HG03439 (cell line): ENCODE measurements around the gene SIPA1L3.
"Not testable (repeated sequence)": the region's sequence is repeated elsewhere in the genome, so short reads cannot be mapped to it uniquely, and the experiment has no call there.

Experiments
- ATAC-seq: cut with Tn5 transposase; IDR thresholded peaks from one replicate; pipeline ENCODE4 v1.9.1; 2021; ENCODE audit warnings: mild to moderate bottlenecking, moderate library complexity; ENCODE audit not compliant: unreplicated experiment

Gene SIPA1L3

DNA sequence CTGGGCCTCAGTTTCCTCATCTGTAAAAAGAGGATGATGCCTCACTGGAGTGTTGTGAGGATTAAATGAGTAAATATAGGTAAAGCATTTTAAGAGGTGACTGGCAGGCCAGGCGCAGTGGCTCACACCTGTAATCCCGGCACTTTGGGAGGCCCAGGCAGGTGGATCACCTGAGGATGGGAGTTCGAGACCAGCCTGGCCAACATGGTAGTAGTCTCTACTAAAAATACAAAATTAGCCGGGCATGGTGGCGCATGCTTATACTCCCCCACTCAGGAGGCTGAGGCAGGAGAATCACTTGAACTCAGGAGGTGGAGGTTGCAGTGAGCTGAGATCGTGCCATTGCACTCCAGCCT is 317.8 kb downstream of the SIPA1L3 start:
- ATAC-seq = not testable (repeated sequence)

DNA sequence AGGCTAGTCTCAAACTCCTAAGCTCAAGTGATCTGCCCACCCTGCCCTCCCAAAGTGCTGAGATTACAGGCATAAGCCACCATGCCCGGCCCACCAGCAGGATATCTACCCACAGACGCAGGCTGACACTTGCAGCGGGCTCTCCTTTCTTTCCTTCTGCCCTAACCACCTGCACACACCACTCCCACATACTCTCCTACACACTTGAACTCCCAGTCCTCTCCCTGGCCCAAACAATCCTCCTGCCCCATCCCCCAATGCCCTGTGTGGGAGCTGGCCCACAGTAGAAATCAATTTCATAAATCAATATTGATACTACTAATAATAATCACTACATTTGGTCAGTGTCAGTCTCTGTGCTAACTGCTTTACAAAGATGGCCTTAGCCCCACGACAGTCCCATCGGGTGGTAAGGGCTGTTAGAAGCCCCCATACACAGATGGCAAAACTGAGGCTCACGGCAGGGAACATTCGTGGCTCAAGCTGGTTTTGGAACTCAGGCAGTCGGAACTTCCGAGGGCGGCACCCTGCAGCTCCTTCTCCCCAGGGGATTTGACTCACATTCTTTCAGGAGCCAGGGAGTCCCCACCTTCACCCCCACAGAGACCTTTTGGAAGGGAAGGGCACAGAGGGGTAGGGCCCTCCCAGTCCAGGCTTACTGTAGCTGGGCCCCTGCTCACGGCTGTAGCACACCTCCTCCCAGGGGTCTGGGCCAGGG is 320.4 kb downstream of the SIPA1L3 start:
- ATAC-seq = no peak

DNA sequence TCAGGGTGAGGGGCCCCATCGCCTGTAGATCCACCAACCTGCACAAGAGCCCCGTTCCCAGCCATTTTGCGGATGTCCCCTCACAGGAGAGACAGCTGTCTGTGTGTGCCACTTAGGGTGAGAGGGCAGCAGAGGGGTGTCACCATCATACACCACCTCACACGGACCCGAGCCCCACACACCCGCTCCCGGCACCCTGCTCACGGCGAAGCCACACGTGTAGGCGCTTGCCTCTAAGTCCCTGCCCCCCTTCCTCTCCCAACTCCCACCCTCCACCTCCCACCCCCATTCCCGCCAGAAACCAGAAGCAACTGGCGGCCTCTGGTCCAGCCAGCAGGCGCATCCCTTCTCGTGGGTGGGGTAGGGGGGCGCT is 321.0 kb downstream of the SIPA1L3 start:
- ATAC-seq = no peak

DNA sequence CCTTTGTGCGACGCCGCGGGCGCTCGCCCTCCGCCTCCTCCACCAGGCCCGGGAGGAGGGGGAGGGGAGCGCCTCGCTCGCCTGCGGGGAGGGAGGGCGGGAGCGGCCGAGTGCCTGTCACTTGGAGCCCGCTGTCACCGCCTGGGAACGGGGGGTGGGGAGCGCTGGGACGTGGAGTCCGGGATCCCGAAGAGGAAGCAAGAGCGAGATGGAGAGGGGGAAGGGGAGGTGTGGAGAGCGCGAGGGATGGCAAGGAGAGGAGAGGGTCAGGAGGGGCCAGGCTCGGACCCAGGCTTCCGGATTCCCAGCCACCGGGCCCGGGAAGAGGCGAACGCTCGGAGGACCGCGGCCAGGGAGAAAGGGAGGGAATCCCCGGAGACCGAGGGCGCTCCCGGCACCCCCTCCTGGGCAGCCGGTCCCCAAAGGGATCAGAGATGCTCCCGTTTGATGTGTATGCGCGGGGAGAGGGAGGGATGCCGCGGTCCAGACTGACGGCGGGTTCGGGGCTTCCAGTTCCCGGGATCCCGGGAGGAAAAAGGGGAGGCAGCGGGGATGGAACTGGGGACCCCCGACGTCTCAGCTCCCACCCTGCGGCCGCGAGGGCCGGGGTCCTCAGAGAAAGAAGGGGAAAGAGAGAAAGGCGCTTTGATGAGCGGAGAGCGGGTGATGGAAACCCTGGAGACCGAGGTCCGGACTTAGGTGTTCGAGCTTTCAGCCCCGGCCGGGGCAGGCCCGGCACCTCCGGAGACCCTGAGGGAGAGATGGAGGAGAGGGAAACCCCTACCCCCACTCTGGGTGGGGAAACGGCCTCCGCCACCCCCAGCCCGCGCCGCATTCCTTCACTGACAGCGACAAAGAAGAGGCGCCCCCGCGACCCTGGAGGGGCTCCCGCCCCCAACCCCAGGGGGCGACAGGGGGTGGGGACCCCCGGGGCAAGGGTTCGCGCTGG is 321.8 kb downstream of the SIPA1L3 start:
- ATAC-seq = no peak

DNA sequence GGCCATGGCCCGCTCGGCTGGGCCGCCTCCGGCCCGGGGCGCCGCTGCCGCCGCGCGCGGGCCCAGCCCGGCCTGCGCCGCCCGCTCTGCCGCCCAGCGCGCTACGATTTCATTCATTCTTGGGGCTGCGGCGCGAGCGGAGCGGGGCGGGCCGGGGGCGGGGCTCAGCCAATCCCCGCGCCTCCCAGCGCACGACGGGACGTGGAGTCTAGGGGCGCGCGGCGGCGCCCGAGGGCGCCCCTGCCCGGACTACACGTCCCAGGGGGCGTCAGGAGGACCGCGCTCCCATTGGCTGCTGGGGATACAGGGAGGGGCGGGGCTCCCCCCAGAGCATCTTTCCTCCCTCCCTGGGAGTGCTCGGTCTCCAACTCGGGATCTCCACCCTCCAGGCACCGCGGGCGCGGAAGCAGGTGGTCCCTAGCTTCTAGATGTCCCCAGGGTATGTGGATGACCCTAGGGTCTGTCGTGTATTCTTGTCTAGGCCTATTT is 322.6 kb downstream of the SIPA1L3 start:
- ATAC-seq = peak; percentile 63

DNA sequence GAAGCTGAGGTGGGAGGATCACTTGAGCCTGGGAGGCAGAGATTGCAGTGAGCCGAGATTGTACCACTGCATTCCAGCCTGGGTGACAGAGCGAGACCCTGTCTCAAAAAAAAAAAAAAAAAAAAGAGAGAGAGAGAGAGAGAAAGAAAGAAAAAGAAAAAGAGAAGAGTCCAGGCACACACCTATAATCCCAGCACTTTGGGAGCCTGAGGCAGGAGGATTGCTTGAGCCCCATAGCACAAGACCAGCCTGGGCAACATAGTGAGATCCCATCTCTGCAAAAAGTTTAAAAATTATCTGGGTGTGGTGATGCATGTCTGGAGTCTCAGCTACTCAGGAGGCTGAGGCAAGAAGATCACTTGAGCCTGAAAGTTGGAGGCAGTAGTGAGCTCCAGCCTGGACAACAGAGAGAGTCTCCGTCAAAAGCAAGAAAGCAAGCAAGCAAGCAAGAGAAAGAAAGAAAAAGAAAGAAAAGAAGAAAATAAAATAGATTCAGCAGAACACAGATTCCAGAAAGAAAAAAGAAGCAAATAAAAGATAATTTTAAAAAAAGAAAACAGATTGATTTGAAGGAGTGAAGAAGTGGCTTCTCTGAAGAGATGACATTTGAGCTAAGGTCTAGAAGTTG is 323.6 kb downstream of the SIPA1L3 start:
- ATAC-seq = not testable (repeated sequence)

DNA sequence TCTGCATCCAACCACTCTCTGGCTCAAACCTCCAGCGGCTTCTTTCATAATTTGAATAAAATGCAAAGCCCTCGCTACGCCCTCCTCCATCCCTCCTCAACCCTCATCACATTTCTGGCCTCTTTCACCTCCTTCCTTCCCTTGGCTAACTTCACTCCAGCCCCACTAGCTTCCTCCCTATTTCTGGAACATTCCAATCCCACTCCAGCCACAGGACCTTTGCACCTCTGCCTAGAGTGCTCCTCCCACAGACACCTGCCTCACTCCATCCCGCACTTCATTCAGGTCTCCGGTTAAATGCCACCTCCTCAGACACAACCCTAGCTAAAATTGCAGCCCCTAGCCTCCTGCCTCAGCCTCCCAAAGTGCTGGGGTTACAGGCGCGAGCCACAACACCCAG is 324.9 kb downstream of the SIPA1L3 start:
- no peak for ATAC-seq

DNA sequence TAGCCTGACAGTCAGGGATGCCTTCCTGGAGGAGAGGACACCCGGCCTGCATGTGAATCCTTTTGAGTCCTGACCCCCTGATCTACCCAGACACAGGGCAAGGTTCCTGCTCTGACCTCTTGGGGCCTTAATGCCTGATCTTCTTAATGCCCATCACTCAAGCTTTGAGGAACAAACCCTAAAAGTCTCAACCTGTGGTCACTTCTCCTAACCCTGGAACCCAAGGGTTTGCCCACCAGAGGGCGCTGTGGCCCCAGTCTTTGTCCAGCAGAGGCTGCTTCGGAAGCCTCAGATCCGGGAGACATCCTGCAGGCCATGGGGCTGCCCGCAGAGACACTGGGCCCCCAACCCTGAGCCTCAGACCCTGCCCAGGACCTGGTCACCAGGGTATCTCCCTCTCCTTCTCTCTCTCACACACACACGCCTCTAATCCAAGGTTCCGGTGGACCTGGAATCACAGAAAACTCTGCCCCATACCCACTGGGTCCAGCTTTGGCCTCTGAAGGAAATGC is 326.8 kb downstream of the SIPA1L3 start:
- ATAC-seq = no peak

DNA sequence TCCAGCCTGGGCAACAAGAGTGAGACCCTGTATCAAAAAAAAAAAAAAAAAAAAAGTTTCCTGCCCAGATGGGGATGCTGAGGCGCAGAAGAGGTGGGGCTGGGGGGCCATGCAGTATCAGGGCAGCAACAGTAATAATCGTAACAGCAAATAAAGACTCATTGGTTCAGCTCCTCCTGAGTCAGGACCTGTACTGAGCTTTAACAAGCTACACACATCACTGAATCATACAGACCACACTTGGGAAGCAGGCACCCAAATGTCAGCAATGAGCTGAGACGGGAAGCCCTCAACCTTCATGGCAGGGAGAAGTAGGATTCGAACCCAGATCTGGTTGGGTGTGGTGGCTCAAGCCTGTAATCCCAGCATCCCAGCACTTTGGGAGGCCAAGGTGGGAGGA is 327.6 kb downstream of the SIPA1L3 start:
- no peak for ATAC-seq

DNA sequence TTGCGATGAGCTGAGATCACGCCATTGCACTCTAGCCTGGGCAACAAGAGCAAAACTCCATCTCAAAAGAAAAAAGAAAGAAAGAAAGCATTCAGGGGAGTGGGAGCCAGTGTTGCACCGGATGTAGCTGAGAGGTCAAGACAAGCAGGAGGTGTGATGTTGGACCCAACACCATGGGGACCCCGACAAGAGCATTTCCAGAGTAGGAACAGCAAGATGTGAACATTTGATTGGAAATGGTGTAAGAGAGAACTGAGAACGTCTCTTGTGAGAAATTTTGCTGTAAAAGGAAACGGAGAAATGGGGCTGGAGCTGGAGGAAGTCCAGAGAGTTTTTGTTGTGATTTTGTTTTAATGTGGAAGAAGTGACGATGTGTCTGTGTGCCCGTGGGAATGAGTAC is 332.8 kb downstream of the SIPA1L3 start:
- ATAC-seq = no peak

DNA sequence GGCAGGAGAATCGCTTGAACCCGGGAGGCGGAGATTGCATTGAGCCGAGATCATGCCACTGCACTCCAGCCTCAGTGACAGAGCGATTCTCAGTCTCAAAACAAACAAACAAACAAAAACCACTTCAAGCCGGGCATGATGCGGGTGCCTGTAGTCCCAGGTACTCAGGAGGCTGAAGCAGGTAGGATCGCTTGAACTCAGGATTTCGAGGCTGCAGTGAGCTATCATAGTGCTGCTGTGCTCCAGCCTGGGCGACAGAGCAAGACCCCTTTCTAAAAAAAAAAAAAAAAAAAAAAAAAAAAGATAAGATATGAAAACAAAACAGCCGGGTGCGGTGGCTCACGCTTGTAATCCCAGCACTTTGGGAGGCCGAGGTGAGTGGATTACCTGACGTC is 336.3 kb downstream of the SIPA1L3 start:
- ATAC-seq = no peak

DNA sequence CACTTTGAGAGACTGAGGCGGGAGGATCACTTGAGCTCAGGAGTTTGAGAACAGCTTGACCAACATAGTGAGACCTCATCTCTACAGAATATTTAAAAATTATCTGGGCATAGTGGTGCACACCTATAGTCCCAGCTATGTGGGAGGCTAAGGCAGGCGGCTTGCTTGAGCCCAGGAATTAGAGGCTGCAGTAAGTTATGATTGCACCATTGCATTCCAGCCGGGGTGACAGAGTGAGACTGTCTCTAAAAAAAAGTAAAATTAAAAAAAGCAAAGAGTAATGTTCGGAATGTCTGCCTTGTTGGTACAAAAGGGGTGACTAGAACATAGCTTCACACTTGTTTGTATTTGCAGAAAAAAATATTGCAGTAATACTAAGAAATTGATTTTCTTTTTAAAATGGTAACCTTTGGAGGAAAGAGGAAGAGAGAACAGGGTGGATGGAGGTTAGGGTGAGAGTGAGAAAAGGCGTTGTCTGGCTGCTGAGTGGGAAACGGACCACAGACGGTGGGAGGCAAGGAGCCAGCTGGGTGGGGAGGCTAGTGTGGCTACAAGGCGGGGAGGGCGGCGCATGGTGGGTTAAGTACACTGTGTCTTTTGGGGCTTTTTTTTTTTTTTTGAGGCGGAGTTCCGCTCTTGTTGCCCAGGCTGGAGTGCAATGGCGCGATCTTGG is 339.0 kb downstream of the SIPA1L3 start:
- ATAC-seq = no peak

DNA sequence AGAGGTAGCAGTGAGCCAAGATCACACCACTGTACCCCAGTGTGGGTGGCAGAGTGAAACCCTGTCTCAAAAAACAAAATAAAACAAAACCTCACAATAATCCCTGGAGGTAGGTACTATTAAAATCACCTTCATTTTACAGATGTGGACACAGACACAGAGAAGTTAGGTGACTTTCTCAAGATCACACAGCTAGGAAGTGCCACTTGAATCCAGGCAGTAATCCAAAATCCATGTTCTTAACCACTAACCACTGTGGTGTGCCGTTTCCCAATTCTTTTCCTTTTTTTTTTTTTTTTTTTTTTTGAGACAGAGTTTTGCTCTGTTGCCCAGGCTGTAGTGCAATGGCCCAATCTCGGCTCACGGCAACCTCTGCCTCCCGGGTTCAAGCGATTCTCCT is 340.1 kb downstream of the SIPA1L3 start:
- ATAC-seq = no peak

DNA sequence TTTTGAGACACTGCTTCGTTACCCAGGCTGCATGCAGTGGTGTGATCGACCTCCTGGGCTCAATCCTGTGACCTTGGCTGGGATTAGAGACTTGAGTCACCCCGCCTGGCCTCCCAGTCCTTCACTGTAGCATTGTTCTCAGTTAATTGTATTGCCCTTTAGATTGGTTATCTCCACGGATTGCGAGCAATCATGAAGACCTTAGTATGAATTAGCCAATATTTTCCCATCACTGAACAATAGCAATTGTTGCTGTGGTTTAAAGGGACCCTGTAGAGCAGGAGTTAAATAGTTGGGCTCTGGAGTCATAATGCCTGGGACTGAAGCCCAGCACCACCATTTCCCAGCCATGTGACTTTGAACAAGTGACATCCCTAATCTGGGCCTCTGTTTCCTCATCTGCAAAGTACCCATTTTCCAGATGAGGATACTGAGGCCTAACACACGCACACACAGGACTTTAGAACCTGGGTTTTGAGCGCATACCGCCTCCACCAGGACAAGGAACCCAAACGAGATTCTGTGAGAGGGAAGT is 340.8 kb downstream of the SIPA1L3 start:
- ATAC-seq = no peak

DNA sequence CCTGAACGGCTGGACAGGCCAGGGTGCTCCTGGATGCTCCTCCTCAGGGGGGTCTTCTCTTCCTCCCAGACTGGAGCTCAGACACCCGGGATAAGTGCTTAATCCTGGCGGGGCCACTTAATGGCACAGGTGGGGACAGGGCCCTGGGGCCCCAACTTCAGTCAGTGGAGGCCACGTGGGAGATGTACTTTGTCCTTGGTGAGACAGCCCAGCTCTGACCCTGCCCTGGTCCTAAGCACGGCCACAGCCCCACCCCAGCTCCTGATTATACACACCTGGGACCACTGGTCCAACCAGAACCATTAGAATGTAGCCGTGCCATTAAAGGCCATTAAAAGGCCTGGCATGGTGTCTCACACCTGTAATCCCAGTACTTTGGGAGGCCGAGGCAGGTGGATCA is 341.4 kb downstream of the SIPA1L3 start:
- ATAC-seq = no peak

DNA sequence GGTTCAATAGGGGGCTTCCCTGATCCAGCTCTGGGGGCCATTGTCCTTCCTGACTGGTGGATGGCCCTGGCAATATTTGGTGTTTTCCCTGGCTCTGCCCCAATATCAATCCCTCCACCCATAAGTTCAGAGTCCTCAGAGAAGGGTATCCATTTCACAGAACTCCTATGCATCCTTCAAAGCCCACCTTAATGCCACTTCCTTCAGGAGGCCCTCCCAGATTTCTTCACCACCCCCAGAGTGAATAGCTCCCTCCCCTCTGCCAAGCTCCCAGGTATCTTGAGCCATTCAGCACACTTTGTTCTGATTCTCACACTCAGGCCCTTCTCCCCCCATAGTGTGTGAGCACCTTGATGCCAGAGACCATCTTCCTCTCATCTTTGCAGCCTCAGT is 343.4 kb downstream of the SIPA1L3 start:
- ATAC-seq = no peak

DNA sequence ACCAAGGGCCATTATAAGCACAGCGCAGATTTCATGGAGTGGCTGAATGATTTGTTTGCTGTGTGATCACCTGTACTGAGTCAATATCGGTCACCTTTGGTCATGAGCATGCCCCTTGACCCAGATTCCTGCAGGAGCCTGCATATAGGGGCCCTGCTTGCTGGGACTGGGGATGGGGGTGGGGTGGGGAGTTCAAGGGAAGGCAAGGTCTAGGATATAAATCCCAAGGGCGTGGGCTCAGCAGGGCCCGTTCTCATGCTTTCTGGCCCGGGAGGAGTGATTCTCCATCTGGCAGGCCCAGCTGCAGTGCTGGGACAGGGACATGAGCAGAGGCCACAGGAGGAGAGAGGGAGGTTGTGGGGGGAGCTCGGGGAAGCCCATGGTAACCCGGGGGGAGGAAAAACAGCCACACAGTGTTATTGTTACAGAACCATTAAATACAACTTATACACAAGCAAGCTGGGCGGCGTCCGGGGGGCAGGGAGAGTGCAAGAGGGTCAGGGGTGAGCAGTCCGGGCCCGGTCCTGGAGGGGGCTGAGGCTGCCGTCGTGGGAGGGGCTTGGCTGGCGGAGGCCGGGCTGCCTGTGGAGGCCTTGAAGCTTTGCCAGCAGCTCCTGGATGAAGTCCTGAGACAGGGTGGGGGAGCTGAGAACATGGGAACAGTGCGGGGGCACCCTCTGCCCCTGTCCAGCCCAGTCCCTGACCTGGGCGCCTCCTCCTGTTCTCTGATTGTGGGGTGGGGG is 344.0 kb downstream of the SIPA1L3 start:
- ATAC-seq = no peak

DNA sequence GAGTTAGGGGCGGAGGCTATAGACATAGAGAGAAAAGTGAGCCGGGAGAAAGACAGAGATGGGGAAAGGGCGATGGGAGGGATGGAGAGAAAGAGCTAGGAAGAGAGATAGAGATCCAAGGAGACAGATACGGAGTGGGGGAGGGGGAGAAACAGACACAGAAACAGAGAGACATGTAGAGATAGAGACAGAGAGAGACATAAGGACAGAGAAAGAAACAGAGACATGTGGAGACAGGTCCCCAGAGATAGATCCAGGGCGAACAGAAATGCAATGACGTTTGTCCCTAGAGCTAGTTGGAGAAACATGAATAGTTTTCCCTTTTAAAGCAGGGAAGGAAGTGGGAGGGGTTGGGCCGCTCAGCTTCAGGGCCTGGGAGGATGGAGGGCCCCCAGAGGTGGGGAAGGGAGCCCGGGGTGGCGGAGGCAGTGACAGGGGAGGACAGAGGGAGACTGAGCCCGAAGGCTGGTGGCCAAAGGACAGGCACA is 344.6 kb downstream of the SIPA1L3 start:
- no peak for ATAC-seq

DNA sequence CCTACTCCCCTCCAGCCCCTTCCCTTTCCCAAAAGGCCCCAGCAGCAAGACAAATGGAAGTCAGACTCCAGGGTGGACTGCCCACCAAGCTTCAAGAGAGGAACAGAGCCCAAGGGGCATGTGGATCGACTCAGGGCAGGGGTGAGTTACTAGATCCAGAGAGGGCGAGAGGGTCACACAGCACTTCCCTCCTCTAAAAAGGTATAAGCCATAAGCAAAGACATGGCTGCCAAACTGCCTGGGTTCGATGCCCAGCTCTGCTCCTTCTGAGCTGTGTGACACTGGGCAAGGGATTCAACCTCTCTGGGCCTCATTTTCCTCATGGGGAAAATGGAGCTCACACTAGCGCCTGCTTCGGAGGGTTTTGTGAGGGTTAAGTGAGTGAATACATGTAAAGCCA is 345.4 kb downstream of the SIPA1L3 start:
- no peak for ATAC-seq
